BE2C (cell line): Measurements from ENCODE around the gene NPC2.

Experiments used
- DNase-seq: peaks from one replicate; pipeline ENCODE4 v3.0.0-alpha.2; 2020
- H3K27me3 ChIP-seq: fragments of 250-450 bp; sonication (Bioruptor Pico); 2 replicates; pipeline ENCODE4 v1.5.1; 2020; ENCODE audit warnings: mild to moderate bottlenecking
- H3K36me3 ChIP-seq: fragments of 250-450 bp; sonication (Bioruptor Pico); 2 replicates; pipeline ENCODE4 v1.5.1; 2020; ENCODE audit warnings: mild to moderate bottlenecking
- H3K4me1 ChIP-seq: fragments of 250-450 bp; sonication (Bioruptor Pico); 2 replicates; pipeline ENCODE4 v1.5.1; 2020
- H3K4me3 ChIP-seq: 2 replicates; pipeline ENCODE4 v1.5.1; 2011; ENCODE audit warnings: low read depth, low read length
- H3K9me3 ChIP-seq: fragments of 250-450 bp; sonication (Bioruptor Pico); 2 replicates; pipeline ENCODE4 v1.5.1; 2020
- TF ChIP-seq, protein P1 (sequence below): IDR thresholded peaks from 2 replicates; pipeline ENCODE4 v1.5.1; 2012; ENCODE audit warnings: mild to moderate bottlenecking, low read depth, low read length

Gene NPC2

DNA sequence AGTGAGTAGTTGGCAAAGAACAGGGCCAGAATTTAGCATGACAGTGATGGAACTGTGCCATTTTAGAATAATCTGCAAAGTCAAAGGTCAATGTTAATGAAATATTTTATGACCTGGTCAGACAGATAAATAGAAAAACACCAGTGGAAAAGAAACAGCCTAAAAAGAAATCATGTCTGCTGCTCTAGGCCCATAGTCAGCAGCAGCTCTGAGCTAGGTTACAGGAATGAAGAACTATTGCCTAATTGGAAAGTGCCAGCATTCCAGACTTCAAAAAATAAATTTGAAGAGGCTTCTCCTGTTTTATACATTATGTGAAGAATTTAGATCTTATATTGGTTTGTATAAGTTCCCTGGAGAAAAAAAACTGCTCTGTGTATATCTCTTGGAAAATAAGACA lies 9.8 kb downstream of the NPC2 start:
- TF ChIP-seq, protein P1, sequence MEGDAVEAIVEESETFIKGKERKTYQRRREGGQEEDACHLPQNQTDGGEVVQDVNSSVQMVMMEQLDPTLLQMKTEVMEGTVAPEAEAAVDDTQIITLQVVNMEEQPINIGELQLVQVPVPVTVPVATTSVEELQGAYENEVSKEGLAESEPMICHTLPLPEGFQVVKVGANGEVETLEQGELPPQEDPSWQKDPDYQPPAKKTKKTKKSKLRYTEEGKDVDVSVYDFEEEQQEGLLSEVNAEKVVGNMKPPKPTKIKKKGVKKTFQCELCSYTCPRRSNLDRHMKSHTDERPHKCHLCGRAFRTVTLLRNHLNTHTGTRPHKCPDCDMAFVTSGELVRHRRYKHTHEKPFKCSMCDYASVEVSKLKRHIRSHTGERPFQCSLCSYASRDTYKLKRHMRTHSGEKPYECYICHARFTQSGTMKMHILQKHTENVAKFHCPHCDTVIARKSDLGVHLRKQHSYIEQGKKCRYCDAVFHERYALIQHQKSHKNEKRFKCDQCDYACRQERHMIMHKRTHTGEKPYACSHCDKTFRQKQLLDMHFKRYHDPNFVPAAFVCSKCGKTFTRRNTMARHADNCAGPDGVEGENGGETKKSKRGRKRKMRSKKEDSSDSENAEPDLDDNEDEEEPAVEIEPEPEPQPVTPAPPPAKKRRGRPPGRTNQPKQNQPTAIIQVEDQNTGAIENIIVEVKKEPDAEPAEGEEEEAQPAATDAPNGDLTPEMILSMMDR, result no peak
- H3K36me3 ChIP-seq, result no peaks in the 10 kb centered on the region
- peaks cover 40% of the 10 kb centered on the region for H3K27me3 ChIP-seq
- no peaks in the 10 kb centered on the region for H3K9me3 ChIP-seq
- no peak overlapping the region for H3K4me3 ChIP-seq
- H3K4me1 ChIP-seq, result no peaks in the 10 kb centered on the region
- DNase-seq, result no peak

DNA sequence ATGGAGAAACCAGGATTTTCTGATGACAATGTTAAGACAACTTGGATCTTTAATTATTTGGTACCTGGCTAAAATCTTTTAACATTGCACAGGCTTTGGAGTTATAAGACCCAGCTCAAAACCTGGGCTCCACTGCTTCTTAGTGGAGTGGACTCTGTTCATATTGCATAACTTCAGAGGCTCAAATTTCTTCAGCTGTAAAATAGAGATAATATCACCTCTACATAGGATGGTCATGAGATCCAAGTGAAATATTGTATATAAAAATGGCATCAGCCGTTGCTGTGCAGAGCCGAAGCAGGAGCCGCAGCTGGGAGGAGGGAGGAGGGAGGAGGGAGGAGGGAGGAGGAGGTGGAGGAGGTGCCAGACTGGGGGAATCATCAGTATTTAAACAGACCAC lies 10.5 kb downstream of the NPC2 start:
- no peak overlapping the region for H3K4me3 ChIP-seq
- no peaks in the 10 kb centered on the region for H3K36me3 ChIP-seq
- no peaks in the 10 kb centered on the region for H3K9me3 ChIP-seq
- TF ChIP-seq, protein P1, result no peak
- no peak for DNase-seq
- H3K4me1 ChIP-seq, result no peaks in the 10 kb centered on the region
- H3K27me3 ChIP-seq, result peaks cover 32% of the 10 kb centered on the region

DNA sequence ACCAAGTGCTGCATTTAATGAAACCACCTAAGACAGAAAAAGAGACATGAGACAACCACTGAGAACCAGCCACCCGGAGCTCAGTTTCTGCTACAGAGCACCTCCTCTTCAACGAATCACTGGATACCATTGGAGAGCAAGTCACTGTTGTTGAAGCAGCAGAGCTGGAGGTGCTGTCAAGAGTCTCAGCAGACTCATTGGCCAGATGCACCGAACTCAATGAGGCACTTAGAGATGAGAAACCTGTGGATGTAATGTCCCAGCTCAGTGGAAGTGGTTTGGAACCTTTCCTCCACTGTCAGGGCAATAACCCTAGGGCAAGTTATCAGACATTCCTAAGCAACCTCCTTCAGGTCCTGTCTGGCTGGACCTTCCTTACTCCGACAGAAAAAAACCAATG lies 13.1 kb downstream of the NPC2 start:
- Histone ChIP-seq H3K4me1 (no peaks in the 10 kb centered on the region), H3K9me3 (no peaks in the 10 kb centered on the region), H3K27me3 (peaks cover 18% of the 10 kb centered on the region), H3K4me3 (no peak overlapping the region), H3K36me3 (no peaks in the 10 kb centered on the region)
- TF ChIP-seq, protein P1, result no peak
- no peak for DNase-seq

DNA sequence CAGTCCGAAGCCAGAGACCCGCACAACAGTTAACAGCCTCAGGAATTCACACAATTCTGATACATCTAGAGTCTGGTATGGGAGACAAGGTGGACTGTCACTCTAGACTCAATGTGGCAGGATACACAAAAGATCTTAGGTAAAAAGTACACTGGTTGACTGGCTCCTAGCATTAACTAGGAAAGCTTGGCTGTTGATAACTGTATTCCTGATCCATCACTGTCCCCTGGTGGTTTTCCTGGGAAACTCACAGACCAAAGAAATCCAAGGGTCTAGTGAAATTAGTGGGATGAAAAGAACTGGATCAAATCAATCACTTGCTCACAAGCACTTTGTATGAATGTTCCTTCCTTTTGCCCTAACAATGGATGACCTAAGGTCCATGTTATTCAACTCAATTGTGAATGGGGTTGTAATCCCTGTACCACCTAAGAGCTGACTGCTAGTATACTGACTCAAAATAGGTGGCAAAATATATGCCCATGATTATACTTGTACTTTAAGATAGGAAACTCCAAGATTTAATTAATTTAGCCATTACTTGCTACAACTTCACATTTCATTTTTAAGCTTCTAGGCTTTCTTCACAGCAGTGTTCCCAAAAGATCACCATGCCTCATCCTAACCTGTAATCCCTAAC lies 14.0 kb downstream of the NPC2 start:
- H3K9me3 ChIP-seq, result no peaks in the 10 kb centered on the region
- H3K36me3 ChIP-seq, result no peaks in the 10 kb centered on the region
- H3K4me3 ChIP-seq, result no peak overlapping the region
- TF ChIP-seq, protein P1, result peak; percentile 98
- H3K4me1 ChIP-seq, result no peaks in the 10 kb centered on the region
- peak; percentile 29 for DNase-seq
- peaks cover 22% of the 10 kb centered on the region for H3K27me3 ChIP-seq

DNA sequence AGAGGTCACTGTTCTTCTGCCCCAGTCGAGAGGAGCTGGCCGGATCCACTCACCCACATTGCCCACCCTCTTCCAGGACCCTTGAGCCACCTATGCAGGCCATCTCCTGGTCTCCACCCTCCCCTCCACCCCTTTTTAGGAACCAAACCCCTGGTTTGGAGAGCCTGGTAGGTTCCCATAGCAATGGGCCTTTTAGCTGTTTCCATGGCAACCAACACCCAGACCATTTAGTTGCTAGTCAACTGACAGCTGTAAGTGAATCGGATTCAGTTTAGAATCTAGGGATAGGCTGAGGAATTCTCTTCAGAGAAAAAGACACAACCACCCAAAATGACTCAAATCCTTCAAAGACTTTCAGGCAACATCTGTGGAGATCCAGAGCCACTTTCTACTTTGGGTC lies 16.5 kb downstream of the NPC2 start:
- peaks cover 20% of the 10 kb centered on the region for H3K27me3 ChIP-seq
- DNase-seq, result no peak
- H3K36me3 ChIP-seq, result no peaks in the 10 kb centered on the region
- TF ChIP-seq, protein P1, result no peak
- H3K4me3 ChIP-seq, result no peak overlapping the region
- no peaks in the 10 kb centered on the region for H3K4me1 ChIP-seq
- H3K9me3 ChIP-seq, result no peaks in the 10 kb centered on the region

DNA sequence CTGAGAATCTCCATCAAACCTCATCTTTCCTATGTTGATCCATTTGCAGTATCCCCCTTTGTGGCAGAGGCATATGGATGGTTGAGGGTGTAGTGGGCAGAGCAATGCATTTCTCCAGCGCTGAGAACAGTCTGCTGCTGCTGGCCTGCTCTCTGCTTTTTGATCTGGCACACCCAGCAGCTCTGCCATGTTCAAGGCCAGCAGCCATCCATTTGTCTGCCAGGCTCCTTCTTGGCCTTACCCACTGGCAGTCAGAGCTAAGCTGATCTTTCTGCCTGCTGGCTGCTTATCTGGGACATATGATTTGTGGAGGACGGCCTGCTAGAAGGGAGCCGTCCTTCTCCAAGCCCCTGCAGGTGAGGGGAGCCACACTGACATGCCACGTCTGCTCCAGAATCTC lies 17.0 kb downstream of the NPC2 start:
- no peaks in the 10 kb centered on the region for H3K9me3 ChIP-seq
- no peak overlapping the region for H3K4me3 ChIP-seq
- H3K27me3 ChIP-seq, result peaks cover 18% of the 10 kb centered on the region
- H3K4me1 ChIP-seq, result no peaks in the 10 kb centered on the region
- H3K36me3 ChIP-seq, result no peaks in the 10 kb centered on the region
- DNase-seq, result no peak
- TF ChIP-seq, protein P1, result no peak
